IMR-90 (cell line): ENCODE measurements around the gene SERP1. TPM values are rescaled to one million over a fixed set of nuclear protein-coding genes. Genes with fewer than 3 reads are reported as not detected.
A peak's percentile ranks its signal among the peaks of the same experiment; 100 is the strongest.

Experiments
- ATAC-seq: fragments of 200-7000 bp; cut with Tn5 transposase; 2 replicates; pipeline ENCODE4 v1.9.1; 2020; ENCODE audit warnings: low read depth, mild to moderate bottlenecking, moderate library complexity
- BruUV-seq: library from RNA; stranded (reverse); fragments of 400-500 nt; replicated peaks from 2 replicates; lab custom pipeline; 2021; lab: Mats Ljungman, UMichigan
- CTCF ChIA-PET: fragments of 300-600 bp; formaldehyde crosslinking; extraction: SDS; loops from one replicate; lab custom pipeline; 2021; ENCODE audit warnings: antibody characterized with exemption; lab: Yijun Ruan, JAX
- POLR2A ChIA-PET: fragments of 300-600 bp; sonication (Branson Sonifier 250); formaldehyde crosslinking; loops from one replicate; lab custom pipeline; 2022; ENCODE audit warnings: antibody characterized with exemption; ENCODE audit not compliant: unreplicated experiment; lab: Charles Lee
- DNase-seq: peaks from one replicate; pipeline ENCODE4 v3.0.0; 2013
- H2AFZ ChIP-seq: replicated peaks from 2 replicates; pipeline ENCODE3; 2013; ENCODE audit warnings: low read length, mild to moderate bottlenecking; ENCODE audit not compliant: poor library complexity
- H2AK5ac ChIP-seq: 2 replicates; pipeline ENCODE4 v1.6.1; 2013; ENCODE audit warnings: low read depth, low read length, inconsistent platforms
- H2AK9ac ChIP-seq: replicated peaks from 2 replicates; pipeline ENCODE3; 2013; ENCODE audit warnings: mild to moderate bottlenecking, low read depth, low read length, moderate library complexity; ENCODE audit not compliant: poor library complexity
- H2BK120ac ChIP-seq: 2 replicates; pipeline ENCODE4 v1.6.1; 2013; ENCODE audit warnings: low read depth, low read length, inconsistent platforms
- H2BK15ac ChIP-seq: 3 replicates; pipeline ENCODE4 v1.6.1; 2013; ENCODE audit warnings: low read depth, low read length, inconsistent platforms
- H2BK20ac ChIP-seq: 2 replicates; pipeline ENCODE4 v1.6.1; 2013; ENCODE audit warnings: low read depth, mild to moderate bottlenecking, inconsistent platforms, low read length, moderate library complexity
- H2BK5ac ChIP-seq: 2 replicates; pipeline ENCODE4 v1.6.1; 2013; ENCODE audit warnings: mild to moderate bottlenecking, low read depth, low read length, inconsistent platforms; ENCODE audit not compliant: poor library complexity, severe bottlenecking
- H3K14ac ChIP-seq: replicated peaks from 2 replicates; pipeline ENCODE4 v1.6.1; 2013; ENCODE audit warnings: low read depth, low read length, inconsistent platforms
- H3K18ac ChIP-seq: 2 replicates; pipeline ENCODE4 v1.6.1; 2013; ENCODE audit warnings: low read depth, low read length, control low read depth
- H3K23ac ChIP-seq: 2 replicates; pipeline ENCODE4 v1.6.1; 2013; ENCODE audit warnings: low read depth, low read length, inconsistent platforms
- H3K27ac ChIP-seq: 2 replicates; pipeline ENCODE4 v1.5.1; 2013; ENCODE audit warnings: mild to moderate bottlenecking, control low read depth, low read length; ENCODE audit not compliant: insufficient read depth
- H3K27me3 ChIP-seq: 2 replicates; pipeline ENCODE4 v1.6.1; 2013; ENCODE audit warnings: low read length; ENCODE audit not compliant: control insufficient read depth, insufficient read depth
- H3K36me3 ChIP-seq: 2 replicates; pipeline ENCODE4 v1.6.1; 2013; ENCODE audit warnings: low read length, mixed read lengths; ENCODE audit not compliant: control insufficient read depth, insufficient read depth
- H3K4ac ChIP-seq: 2 replicates; pipeline ENCODE4 v1.6.1; 2013; ENCODE audit warnings: low read depth, low read length, inconsistent platforms
- H3K4me1 ChIP-seq: 2 replicates; pipeline ENCODE4 v1.6.1; 2013; ENCODE audit warnings: low read length, mixed read lengths; ENCODE audit not compliant: control insufficient read depth, insufficient read depth
- H3K4me2 ChIP-seq: 2 replicates; pipeline ENCODE4 v1.6.1; 2013; ENCODE audit warnings: low read depth, mild to moderate bottlenecking, control low read depth, low read length, moderate library complexity
- H3K4me3 ChIP-seq: 2 replicates; pipeline ENCODE4 v1.5.1; 2013; ENCODE audit warnings: low read depth, mild to moderate bottlenecking, control low read depth, low read length, moderate library complexity; ENCODE audit not compliant: insufficient read depth
- H3K56ac ChIP-seq: 2 replicates; pipeline ENCODE4 v1.6.1; 2013; ENCODE audit warnings: low read length, inconsistent platforms; ENCODE audit not compliant: insufficient read depth; ENCODE audit errors: extremely low read depth
- H3K79me1 ChIP-seq, 2 experiments: 2 replicates each; pipeline ENCODE4 v1.6.1; 2013; ENCODE audit warnings: low read length in 2 of 2, inconsistent platforms in 1 of 2, low read depth in 1 of 2
- H3K9ac ChIP-seq: 2 replicates; pipeline ENCODE4 v1.6.1; 2013; ENCODE audit warnings: low read depth, low read length, control low read depth
- H3K9me1 ChIP-seq: 2 replicates; pipeline ENCODE4 v1.6.1; 2013; ENCODE audit warnings: low read length, inconsistent platforms; ENCODE audit not compliant: insufficient read depth
- H3K9me3 ChIP-seq: 2 replicates; pipeline ENCODE4 v1.6.1; 2013; ENCODE audit warnings: low read length; ENCODE audit not compliant: control insufficient read depth, insufficient read depth
- H4K20me1 ChIP-seq: 2 replicates; pipeline ENCODE4 v1.6.1; 2013; ENCODE audit warnings: low read length, inconsistent platforms; ENCODE audit not compliant: insufficient read depth
- H4K5ac ChIP-seq: 2 replicates; pipeline ENCODE4 v1.6.1; 2013; ENCODE audit warnings: mild to moderate bottlenecking, low read depth, low read length, control low read depth
- H4K8ac ChIP-seq, 2 experiments: 2 replicates each; pipeline ENCODE4 v1.6.1; 2013; ENCODE audit warnings: low read depth in 2 of 2, low read length in 2 of 2, control low read depth in 1 of 2, inconsistent platforms in 1 of 2
- H4K91ac ChIP-seq: 2 replicates; pipeline ENCODE4 v1.6.1; 2013; ENCODE audit warnings: low read depth, low read length, inconsistent platforms; ENCODE audit not compliant: insufficient read depth
- BHLHE40 ChIP-seq: fragments of 150-350 bp; IDR thresholded peaks from 2 replicates; pipeline ENCODE4 v1.6.1; 2016; ENCODE audit warnings: mild to moderate bottlenecking, low read depth, low read length
- CEBPB ChIP-seq: IDR thresholded peaks from 2 replicates; pipeline ENCODE4 v1.6.1; 2012; ENCODE audit warnings: low read depth, low read length, improper control_type of control experiment
- CHD1 ChIP-seq: IDR thresholded peaks from 2 replicates; pipeline ENCODE4 v1.6.1; 2012; ENCODE audit warnings: low read depth, low read length, improper control_type of control experiment
- CTCF ChIP-seq: conservative IDR thresholded peaks from 2 replicates; pipeline ENCODE4 v1.5.1; 2012; ENCODE audit warnings: mild to moderate bottlenecking, low read depth, low read length, improper control_type of control experiment
- ELK1 ChIP-seq: fragments of 150-350 bp; IDR thresholded peaks from 2 replicates; pipeline ENCODE4 v1.6.1; 2016; ENCODE audit warnings: low read depth, mild to moderate bottlenecking, low read length, moderate library complexity, borderline replicate concordance
- FOS ChIP-seq: fragments of 150-350 bp; IDR thresholded peaks from 2 replicates; pipeline ENCODE4 v1.6.1; 2016; ENCODE audit warnings: low read depth, low read length
- MAFK ChIP-seq: IDR thresholded peaks from 2 replicates; pipeline ENCODE4 v1.6.1; 2012; ENCODE audit warnings: low read depth, low read length, improper control_type of control experiment
- MAZ ChIP-seq: IDR thresholded peaks from 2 replicates; pipeline ENCODE4 v1.6.1; 2012; ENCODE audit warnings: low read depth, mild to moderate bottlenecking, low read length, improper control_type of control experiment, moderate library complexity, borderline replicate concordance
- MXI1 ChIP-seq: IDR thresholded peaks from 2 replicates; pipeline ENCODE4 v1.6.1; 2012; ENCODE audit warnings: low read depth, mild to moderate bottlenecking, low read length, moderate library complexity, borderline replicate concordance
- NFE2L2 ChIP-seq: fragments of 150-350 bp; IDR thresholded peaks from 2 replicates; pipeline ENCODE4 v1.6.1; 2016; ENCODE audit warnings: low read depth, mild to moderate bottlenecking, low read length
- POLR2A ChIP-seq: IDR thresholded peaks from 2 replicates; pipeline ENCODE4 v1.6.1; 2012; ENCODE audit warnings: mild to moderate bottlenecking, low read depth, low read length
- RAD21 ChIP-seq: IDR thresholded peaks from 2 replicates; pipeline ENCODE4 v1.6.1; 2012; ENCODE audit warnings: low read length, improper control_type of control experiment
- RCOR1 ChIP-seq: IDR thresholded peaks from 2 replicates; pipeline ENCODE4 v1.6.1; 2012; ENCODE audit warnings: mild to moderate bottlenecking, low read length, improper control_type of control experiment; ENCODE audit not compliant: insufficient replicate concordance
- RFX5 ChIP-seq: IDR thresholded peaks from 2 replicates; pipeline ENCODE4 v1.8.0; 2012; ENCODE audit warnings: low read depth, mild to moderate bottlenecking, low read length, moderate library complexity
- SMC3 ChIP-seq: fragments of 150-350 bp; IDR thresholded peaks from 2 replicates; pipeline ENCODE4 v1.6.1; 2016; ENCODE audit warnings: low read depth, mild to moderate bottlenecking, antibody characterized with exemption, low read length, moderate library complexity
- USF2 ChIP-seq: fragments of 150-350 bp; IDR thresholded peaks from 2 replicates; pipeline ENCODE4 v1.6.1; 2017; ENCODE audit warnings: mild to moderate bottlenecking, antibody characterized with exemption, low read length, low read depth
- dilution Hi-C: fragments of 300-500 bp; cut with HindIII; formaldehyde crosslinking; loops from one replicate; pipeline ENCODE4 v1.14.3; 2018; ENCODE audit warnings: low sequenced_read_pairs; ENCODE audit not compliant: unreplicated experiment
- in situ Hi-C: fragments of 300-500 bp; cut with MboI; formaldehyde crosslinking; loops from 3 replicates; pipeline ENCODE4 v1.14.3; 2019; ENCODE audit warnings: low sequenced_read_pairs, inconsistent platforms, mixed read lengths
- intact Hi-C: fragments of 100-400 bp; cut with micrococcal nuclease; formaldehyde crosslinking; loops from 2 replicates; pipeline ENCODE4 v1.10.0; 2022
- polyA plus RNA-seq, 3 experiments: library from polyadenylated mRNA; depleted of rRNA; stranded (reverse); fragments of >200 nt; gene quantifications; 2 replicates each; pipeline ENCODE4 v1.2.3, GENCODE V29; 2012; ENCODE audit warnings: low replicate concordance in 1 of 3
- total RNA-seq: library from RNA; depleted of rRNA; stranded (reverse); fragments of >200 nt; gene quantifications from 2 replicates; pipeline ENCODE4 v1.2.3, GENCODE V29; 2012

SERP1 gene
- total and polyA plus RNA-seq, 2 of the 4 experiments (the other 2 are of a cell fraction), result 64.0 to 73.4 TPM

- Histone ChIP-seq H2BK15ac (no peak overlapping the region), H3K4me3 (peak overlapping the region; percentile 11; the same call in 1 of the 2 replicates), H3K4ac (no peak overlapping the region), H3K27me3 (no peaks in the 10 kb centered on the region), H3K23ac (no peak overlapping the region), H4K91ac (no peak overlapping the region), H3K18ac (no peak overlapping the region), H4K5ac (no peak overlapping the region), H2BK20ac (no peak overlapping the region), H2AK9ac (no peak overlapping the region), H3K4me1 (no peaks in the 10 kb centered on the region), H4K20me1 (peaks cover 33% of the 10 kb centered on the region; the same call in 1 of the 2 replicates), H3K9ac (no peak overlapping the region), H2AK5ac (no peak overlapping the region), H3K56ac (no peak overlapping the region), H3K79me1 (peaks cover 12 to 47% of the 10 kb centered on the region in 2 experiments), H2BK5ac (peak overlapping the region; percentile 0), H3K9me1 (no peaks in the 10 kb centered on the region), H4K8ac (no peak overlapping the region), H3K14ac (no peak overlapping the region), H3K4me2 (peak overlapping the region; percentile 77), H3K27ac (no peak overlapping the region), H2BK120ac (no peak overlapping the region), H3K9me3 (no peaks in the 10 kb centered on the region), H3K36me3 (no peaks in the 10 kb centered on the region), H2AFZ (no peak overlapping the region)
- in situ Hi-C loops, result no loop called here
- intact Hi-C loops, result loop anchor here (1.0 kb wide), 1 partner anchor 134 kb away; no protein-coding TSS in a partner anchor
- BruUV-seq, result no TSS peak
- TF ChIP-seq CHD1 (no peak), BHLHE40 (peak; percentile 11; the same call in 1 of the 2 replicates), ELK1 (no peak), CTCF (no peak), FOS (peak; percentile 56), MAZ (no peak), USF2 (no peak), RAD21 (no peak), RFX5 (no peak), RCOR1 (peak; percentile 21), NFE2L2 (no peak), MAFK (no peak), POLR2A (no peak), MXI1 (no peak), SMC3 (no peak), CEBPB (no peak)
- dilution Hi-C loops, result no loop called here
- no peak for ATAC-seq
- CTCF ChIA-PET, result interaction anchor here (0.6 kb wide), 1 partner anchor 70 kb away, joined by 4 read pairs; no protein-coding TSS in a partner anchor
- peak; percentile 80 for DNase-seq
- POLR2A ChIA-PET, result no interaction called here
Measured at GRCh38 chr3:150544041-150544440, 2.3 kb downstream of the SERP1 start.
